Large intestine (tissue), 3 donors: Measurements from ENCODE around the gene SIDT1. TPM values are rescaled to one million over a fixed set of nuclear protein-coding genes. Genes with fewer than 3 reads are reported as not detected.
A peak's percentile ranks its signal among the peaks of the same experiment; 100 is the strongest.

ENCODE experiments used
- DNase-seq, 2 donors: peaks; one replicate each; pipeline versions ENCODE4 v3.0.0 to v3.0.0-alpha.2; 2013
- H3K27ac ChIP-seq: one replicate; pipeline ENCODE4 v1.5.1; 2013; ENCODE audit warnings: low read length
- H3K27me3 ChIP-seq: 2 replicates; pipeline ENCODE4 v1.6.1; 2013; ENCODE audit warnings: low read length; ENCODE audit not compliant: control insufficient read depth, insufficient read depth
- H3K36me3 ChIP-seq: 2 replicates; pipeline ENCODE4 v1.6.1; 2013; ENCODE audit warnings: low read length; ENCODE audit not compliant: control insufficient read depth, insufficient read depth
- H3K4me1 ChIP-seq: one replicate; pipeline ENCODE4 v1.6.1; 2013; ENCODE audit warnings: low read length; ENCODE audit not compliant: control insufficient read depth, insufficient read depth
- H3K4me3 ChIP-seq: one replicate; pipeline ENCODE4 v1.5.1; 2013; ENCODE audit warnings: low read length
- H3K9me3 ChIP-seq: one replicate; pipeline ENCODE4 v1.6.1; 2013; ENCODE audit warnings: mild to moderate bottlenecking, low read depth, low read length, moderate library complexity; ENCODE audit not compliant: control insufficient read depth
- WGBS: methylation state at CpG from one replicate; pipeline ENCODE4 v1.1.5; 2013; ENCODE audit warnings: low lambda C conversion rate; ENCODE audit not compliant: insufficient coverage; 5-methylcytosine and 5-hydroxymethylcytosine counted together
- polyA plus RNA-seq: library from polyadenylated mRNA; unstranded; fragments of 120-200 nt; gene quantifications from one replicate; pipeline ENCODE4 v1.2.1, GENCODE V29; 2013

Gene SIDT1
- polyA plus RNA-seq, 1 donor: 4.5 TPM

DNA sequence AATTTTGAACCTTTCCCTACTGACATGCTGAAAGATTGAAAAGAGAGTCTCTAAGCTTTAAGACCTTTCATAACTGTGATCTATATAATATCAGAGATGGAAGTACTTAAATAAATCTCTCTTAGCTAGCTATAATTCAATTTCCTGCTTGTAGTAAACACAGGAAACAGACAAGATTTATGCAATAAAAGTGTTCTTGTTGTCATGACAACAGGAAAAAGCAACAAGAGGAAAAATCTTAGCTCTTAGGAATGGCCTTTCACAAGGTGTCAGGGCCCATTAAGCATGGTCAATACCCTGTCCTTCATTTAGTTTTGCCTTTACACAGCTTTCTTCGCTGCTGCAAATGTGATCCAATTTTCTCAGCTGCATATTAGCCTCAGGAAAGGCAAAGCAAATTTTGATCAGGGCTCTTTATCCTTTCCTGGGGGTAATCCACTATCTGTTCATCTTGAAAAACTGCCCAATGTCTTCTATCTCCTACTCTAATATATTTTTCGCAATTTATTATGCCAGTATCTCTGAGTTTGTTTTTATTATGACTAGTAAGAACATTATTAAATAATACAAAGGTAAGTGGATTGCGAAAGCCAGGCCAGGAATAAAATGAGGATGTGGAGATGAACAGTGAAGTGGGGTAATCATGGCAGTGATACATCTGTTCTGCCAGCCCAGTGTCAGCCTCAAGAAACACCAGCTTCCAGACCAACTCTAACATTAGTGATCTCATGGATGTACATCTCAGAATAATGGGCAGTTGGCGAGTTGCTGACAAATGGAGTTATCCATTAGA is 28.7 kb downstream of the SIDT1 start:
- Histone ChIP-seq H3K4me3 (no peak overlapping the region), H3K9me3 (no peaks in the 10 kb centered on the region), H3K36me3 (no peaks in the 10 kb centered on the region), H3K4me1 (no peaks in the 10 kb centered on the region), H3K27ac (no peak overlapping the region), H3K27me3 (no peaks in the 10 kb centered on the region)
- no peak for DNase-seq
- WGBS: 83% methylated on average over 2 of the region's 4 CpGs

DNA sequence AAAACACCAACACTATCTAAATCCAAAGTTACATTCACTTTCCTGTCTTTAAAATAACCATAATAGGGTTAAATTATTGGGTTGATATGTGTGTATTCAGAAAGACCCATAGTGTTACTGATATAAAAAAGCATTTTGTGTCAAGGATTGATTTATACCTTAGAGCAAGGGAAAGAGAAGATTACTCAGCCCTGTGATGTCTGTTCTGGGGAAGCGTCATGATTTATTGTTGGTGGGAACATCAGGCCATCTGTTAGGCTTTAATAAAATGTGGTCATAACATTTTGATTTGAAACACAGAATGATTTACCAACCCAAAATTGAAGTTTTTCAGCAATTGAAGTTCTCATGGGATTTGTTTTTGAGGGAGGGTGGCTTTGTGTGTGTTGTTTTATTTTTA is 33.2 kb downstream of the SIDT1 start:
- WGBS: no CpG with 5 or more reads among the region's 1 CpG
- Histone ChIP-seq H3K27me3 (no peaks in the 10 kb centered on the region), H3K4me1 (no peaks in the 10 kb centered on the region), H3K27ac (no peak overlapping the region), H3K9me3 (no peaks in the 10 kb centered on the region), H3K4me3 (no peak overlapping the region), H3K36me3 (no peaks in the 10 kb centered on the region)
- no peak for DNase-seq

DNA sequence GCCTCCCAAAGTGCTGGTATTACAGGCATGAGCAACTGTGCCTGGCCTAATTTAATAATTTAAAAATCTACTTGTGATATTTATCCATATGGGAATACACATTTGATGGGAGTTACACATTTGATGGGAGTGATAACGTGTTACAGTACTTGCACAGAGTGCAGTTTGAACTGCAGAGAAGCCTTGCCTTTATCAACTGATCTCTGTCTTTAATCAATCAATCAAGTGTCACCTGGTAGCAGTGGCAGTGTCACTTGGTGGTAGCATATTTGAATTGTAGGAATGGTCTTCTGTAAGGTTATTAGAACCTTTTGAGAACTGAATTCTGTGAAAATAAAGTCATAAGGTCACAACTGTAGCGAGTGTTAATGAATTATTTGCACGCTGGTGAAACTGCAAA is 37.8 kb downstream of the SIDT1 start:
- no peaks in the 10 kb centered on the region for H3K9me3 ChIP-seq
- H3K36me3 ChIP-seq: no peaks in the 10 kb centered on the region
- peaks cover 13% of the 10 kb centered on the region for H3K4me1 ChIP-seq
- DNase-seq: no peak
- no peaks in the 10 kb centered on the region for H3K27me3 ChIP-seq
- H3K4me3 ChIP-seq: no peak overlapping the region
- WGBS: 100% methylated on average over 1 of the region's 3 CpGs
- H3K27ac ChIP-seq: no peak overlapping the region

DNA sequence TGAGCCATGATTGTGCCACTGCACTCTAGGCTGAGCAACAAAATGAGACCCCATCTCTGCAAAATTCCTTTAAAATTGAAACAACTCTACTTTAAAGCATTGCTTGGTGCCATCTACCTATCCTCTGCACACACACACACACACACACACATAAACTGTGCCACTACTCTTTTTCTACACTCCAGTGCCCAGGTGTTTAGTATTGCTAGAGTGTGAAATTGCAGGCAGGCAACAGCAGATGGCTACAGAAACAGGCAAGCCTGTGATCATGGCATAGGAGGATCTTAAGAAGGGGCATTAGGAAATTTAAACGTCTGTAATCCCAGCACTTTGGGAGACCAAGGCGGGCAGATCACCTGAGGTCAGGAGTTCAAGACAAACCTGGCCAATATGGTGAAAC is 39.0 kb downstream of the SIDT1 start:
- Histone ChIP-seq H3K36me3 (no peaks in the 10 kb centered on the region), H3K27me3 (no peaks in the 10 kb centered on the region), H3K27ac (no peak overlapping the region), H3K4me3 (no peak overlapping the region), H3K4me1 (peaks cover 17% of the 10 kb centered on the region), H3K9me3 (no peaks in the 10 kb centered on the region)
- WGBS: no CpG with 5 or more reads among the region's 2 CpGs
- DNase-seq: no peak

DNA sequence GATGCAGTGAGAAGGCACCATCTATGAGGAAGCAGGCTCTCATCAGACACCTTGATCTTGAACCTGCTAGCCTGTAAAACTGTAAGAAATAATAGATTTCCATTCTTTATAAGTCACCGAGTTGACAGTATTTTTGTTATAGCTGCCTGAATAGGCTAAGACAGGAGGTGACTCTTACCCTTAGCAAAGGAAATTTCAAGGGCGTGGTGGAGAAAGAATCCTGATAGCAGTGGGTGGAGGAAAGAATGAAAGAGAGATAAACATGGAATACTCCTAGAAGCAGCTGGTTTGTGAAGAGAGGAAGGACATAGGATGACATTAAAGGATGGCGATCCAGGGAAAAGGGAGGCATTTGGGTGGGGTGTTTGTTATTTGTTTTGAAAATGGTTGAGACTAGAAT is 41.4 kb downstream of the SIDT1 start:
- H3K36me3 ChIP-seq: no peaks in the 10 kb centered on the region
- WGBS: 67% methylated on average over 3 of the region's 3 CpGs
- H3K27me3 ChIP-seq: no peaks in the 10 kb centered on the region
- no peaks in the 10 kb centered on the region for H3K9me3 ChIP-seq
- peaks cover 17% of the 10 kb centered on the region for H3K4me1 ChIP-seq
- H3K27ac ChIP-seq: no peak overlapping the region
- DNase-seq: peak in 1 of 2 donors; percentile 29
- H3K4me3 ChIP-seq: no peak overlapping the region

DNA sequence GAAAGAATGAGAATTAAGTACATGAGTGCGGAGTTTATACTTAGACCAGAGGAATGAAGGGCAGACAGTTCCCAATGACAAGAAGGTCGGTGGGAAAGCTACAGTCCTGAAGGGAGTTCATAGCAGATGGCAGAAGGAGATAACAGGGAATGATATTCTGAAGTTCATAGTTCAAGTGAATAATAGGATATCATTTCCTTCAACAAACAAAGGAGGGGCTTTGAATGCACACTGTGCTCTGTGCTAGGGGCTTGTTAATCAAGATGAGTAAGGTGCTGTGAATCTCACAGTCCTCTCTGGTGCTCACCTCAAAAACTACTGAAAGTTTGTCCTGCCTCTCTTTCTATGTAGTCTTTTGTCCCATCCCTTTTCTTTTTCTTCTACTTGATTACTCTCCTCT is 41.9 kb downstream of the SIDT1 start:
- H3K27me3 ChIP-seq: no peaks in the 10 kb centered on the region
- peaks cover 17% of the 10 kb centered on the region for H3K4me1 ChIP-seq
- H3K9me3 ChIP-seq: no peaks in the 10 kb centered on the region
- no peak overlapping the region for H3K4me3 ChIP-seq
- no CpG with 5 or more reads among the region's 2 CpGs for WGBS
- H3K27ac ChIP-seq: peak overlapping the region; percentile 20
- peak in 1 of 2 donors; percentile 35 for DNase-seq
- H3K36me3 ChIP-seq: no peaks in the 10 kb centered on the region

DNA sequence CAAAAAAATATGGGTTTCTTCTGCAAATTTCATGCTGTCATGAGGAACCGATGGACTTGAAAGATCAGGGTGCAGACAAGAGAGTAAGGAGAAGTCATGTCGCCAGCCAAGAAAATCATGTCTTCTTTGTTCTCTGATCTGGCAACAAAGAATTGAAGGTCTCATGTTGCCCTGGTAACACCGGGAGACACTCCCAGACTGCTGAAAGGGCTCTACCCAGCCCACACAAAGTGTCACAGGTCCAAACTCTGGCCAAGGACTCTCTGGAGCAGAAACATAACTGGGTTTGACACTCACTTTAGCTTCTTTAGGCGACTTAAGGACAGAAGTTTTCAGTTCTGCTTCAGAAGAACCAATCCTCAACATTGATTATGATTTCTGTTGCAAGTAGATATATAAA is 42.9 kb downstream of the SIDT1 start:
- Histone ChIP-seq H3K36me3 (no peaks in the 10 kb centered on the region), H3K27me3 (no peaks in the 10 kb centered on the region), H3K4me3 (no peak overlapping the region), H3K4me1 (peaks cover 17% of the 10 kb centered on the region), H3K9me3 (no peaks in the 10 kb centered on the region), H3K27ac (no peak overlapping the region)
- 20% methylated on average over 1 of the region's 4 CpGs for WGBS
- DNase-seq: peak; percentile 21 to 54

DNA sequence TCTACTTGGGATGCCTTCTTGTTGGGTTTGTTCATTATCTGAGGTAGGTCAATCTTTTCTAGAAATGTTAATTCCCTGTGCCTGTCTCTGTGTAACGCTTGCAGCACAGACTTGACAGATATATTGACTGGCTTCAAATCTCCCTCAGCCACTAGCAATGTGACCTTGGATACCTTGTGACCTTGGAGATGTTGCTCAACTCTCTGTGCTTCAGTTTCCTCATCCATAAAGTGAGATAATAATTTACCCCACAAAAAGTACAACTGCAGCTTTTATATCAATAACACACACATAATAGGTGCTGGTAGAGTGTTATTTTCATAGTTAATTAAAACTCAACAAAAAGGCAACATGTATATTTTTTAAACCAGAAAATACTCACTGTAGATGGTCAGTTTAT is 52.9 kb downstream of the SIDT1 start:
- Histone ChIP-seq H3K36me3 (no peaks in the 10 kb centered on the region), H3K27ac (no peak overlapping the region), H3K4me3 (no peak overlapping the region), H3K9me3 (no peaks in the 10 kb centered on the region), H3K27me3 (no peaks in the 10 kb centered on the region), H3K4me1 (no peaks in the 10 kb centered on the region)
- no peak for DNase-seq
- 40% methylated on average over 1 of the region's 1 CpG for WGBS

DNA sequence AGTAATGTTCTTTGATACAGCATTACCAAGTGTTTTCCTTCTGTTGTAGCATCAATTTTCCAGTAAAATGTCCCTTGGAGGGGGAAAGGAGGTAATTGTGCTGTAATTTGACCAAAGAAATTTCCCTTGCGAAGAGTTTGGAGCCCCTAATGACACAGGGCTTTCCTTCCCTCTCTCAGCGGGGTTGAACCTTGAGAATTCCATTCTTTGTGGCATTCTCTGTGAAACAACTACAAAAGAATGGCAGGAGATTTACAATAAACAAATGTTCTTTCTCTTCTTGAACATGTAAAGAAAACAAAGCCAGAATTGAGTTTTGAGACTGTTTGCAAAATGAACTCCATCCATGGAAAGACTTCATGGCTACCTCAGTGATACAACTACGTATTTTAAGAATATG is 53.4 kb downstream of the SIDT1 start:
- H3K4me3 ChIP-seq: no peak overlapping the region
- no peak overlapping the region for H3K27ac ChIP-seq
- no peaks in the 10 kb centered on the region for H3K27me3 ChIP-seq
- no peaks in the 10 kb centered on the region for H3K4me1 ChIP-seq
- DNase-seq: no peak
- H3K36me3 ChIP-seq: no peaks in the 10 kb centered on the region
- H3K9me3 ChIP-seq: no peaks in the 10 kb centered on the region
- WGBS: 100% methylated on average over 2 of the region's 3 CpGs

DNA sequence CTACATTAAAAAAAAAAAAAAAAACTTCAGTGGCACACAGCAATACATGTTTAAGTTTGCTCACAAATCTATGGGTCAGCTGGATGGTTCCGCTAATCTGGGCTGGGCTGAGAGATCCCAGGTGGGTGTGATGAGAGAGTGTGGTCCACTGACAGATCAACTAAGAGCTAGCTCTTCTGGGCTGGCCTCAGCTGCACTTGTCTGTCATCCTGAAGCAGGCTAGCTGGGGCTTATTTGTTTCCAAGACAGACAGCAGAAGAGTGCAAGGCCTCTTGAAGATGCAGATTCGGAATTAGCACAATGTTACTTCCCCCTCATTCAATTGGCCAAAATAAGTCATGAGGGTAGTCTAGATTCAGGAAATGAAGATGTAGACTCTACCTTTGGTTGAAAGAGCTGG is 56.5 kb downstream of the SIDT1 start:
- WGBS: no CpG with 5 or more reads among the region's 2 CpGs
- no peaks in the 10 kb centered on the region for H3K9me3 ChIP-seq
- no peak for DNase-seq
- H3K4me1 ChIP-seq: no peaks in the 10 kb centered on the region
- no peak overlapping the region for H3K27ac ChIP-seq
- H3K27me3 ChIP-seq: no peaks in the 10 kb centered on the region
- no peaks in the 10 kb centered on the region for H3K36me3 ChIP-seq
- H3K4me3 ChIP-seq: no peak overlapping the region

DNA sequence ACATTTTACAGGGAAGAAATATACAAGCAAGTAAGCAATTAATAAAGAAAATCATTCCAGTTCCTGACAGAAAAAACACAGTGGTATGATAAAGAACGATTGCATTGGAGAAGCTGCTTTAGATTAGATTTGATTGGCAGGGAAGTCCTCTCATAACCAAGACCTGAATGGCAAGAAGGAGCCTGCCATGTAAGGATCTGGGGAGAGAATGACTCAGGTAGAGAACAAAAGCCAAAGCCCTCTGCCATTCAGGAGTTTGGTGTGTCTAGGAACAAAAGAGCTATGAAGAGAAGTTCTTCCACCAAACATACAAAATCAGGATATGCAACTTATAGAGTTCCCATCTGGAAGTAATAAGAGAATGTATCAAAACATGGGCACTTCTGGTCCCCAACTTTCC is 57.6 kb downstream of the SIDT1 start:
- no peak for DNase-seq
- no peaks in the 10 kb centered on the region for H3K27me3 ChIP-seq
- no peaks in the 10 kb centered on the region for H3K4me1 ChIP-seq
- H3K9me3 ChIP-seq: no peaks in the 10 kb centered on the region
- H3K36me3 ChIP-seq: no peaks in the 10 kb centered on the region
- WGBS: 40% methylated on average over 1 of the region's 1 CpG
- H3K27ac ChIP-seq: no peak overlapping the region
- H3K4me3 ChIP-seq: no peak overlapping the region
